ENCODE measurements around the gene TUBB4A.
A peak's percentile ranks its signal among the peaks of the same experiment; 100 is the strongest.
"Not testable (repeated sequence)": the region's sequence is repeated elsewhere in the genome, so short reads cannot be mapped to it uniquely, and the experiment has no call there.

TUBB4A gene

DNA sequence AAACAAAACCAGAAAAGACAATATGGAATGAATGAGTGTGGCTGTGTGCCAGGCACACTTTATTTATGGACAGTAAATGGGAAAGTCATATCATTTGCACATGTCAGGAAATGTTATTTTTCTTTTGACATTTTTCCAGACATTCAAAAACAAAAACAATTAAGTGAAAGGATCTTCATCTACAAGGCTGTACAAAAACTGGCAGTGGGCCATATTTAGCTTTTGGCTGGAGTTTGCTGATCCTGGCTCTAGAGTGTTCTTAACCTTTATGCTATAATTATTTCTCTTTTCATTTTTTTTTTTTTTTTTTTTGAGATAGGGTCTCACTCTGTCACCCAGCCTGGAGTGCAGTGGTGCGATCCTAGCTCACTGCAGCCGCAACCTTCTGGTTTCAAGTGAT, 22.2 kb upstream of the TUBB4A start:
- no peak for DNase-seq (ENCODE audit: low spot score)

DNA sequence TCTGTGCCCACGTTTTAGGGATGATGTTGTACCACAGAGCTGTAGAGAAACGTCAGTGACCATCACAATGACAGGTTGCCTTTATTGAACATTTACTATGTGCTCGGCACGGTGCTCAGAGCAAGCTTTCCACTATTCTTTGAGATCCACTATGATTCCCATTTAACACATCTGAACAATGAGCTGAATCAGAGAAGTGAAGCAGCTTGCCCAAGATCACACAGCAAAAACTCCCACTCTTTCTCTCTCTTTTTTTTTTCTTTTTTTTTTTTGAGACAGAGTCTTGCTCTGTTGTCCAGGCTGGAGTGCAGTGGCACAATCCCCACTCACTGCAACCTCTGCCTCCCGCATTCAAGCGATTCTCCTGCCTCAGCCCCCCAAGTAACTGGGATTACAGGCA, 20.6 kb upstream of the TUBB4A start:
- DNase-seq (ENCODE audit: low spot score), result no peak

DNA sequence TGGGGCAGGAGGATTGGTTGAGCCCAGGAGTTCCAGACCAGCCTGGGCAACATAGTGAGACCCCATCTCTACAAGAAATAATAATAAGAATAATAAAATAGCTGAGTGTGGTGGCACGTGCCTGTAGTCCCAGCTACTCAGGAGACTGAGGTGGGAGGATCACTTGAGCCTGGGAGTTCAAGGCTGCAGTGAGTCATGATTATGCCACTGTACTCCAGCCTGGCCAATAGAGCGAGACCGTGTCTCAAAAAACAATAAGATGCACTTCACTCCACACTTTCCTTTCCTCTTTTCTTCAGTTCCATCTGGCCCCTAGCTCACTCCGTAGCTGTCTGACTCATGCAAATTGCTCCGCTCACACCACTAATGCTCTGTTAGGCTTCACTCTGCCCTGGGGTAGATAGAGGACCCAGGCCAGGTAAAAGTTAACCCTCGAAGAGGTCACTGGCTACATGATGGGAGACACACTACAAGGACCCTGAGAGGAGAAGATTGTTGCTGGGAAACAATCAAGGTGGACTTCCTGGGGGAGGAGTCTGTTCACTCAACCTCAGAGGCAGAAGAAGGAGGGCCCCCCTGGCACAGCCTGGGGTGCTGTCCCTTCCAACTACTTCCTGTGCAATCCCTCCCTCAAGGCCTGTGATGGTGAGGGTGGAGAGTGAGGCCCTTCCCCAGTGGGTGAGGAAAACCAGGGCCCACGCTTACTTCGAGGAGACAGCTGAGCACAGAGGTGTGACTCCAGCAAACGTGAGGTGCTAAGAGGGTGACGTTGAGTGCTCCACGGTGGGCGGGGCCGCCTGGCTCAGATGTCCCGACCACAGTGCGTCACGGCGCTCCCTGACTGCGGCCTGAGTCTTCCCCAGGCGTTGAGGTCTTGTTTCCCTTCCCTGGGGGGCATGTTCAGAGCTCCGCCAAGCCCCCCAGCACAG, 19.9 kb upstream of the TUBB4A start:
- no peak for DNase-seq (ENCODE audit: low spot score)

DNA sequence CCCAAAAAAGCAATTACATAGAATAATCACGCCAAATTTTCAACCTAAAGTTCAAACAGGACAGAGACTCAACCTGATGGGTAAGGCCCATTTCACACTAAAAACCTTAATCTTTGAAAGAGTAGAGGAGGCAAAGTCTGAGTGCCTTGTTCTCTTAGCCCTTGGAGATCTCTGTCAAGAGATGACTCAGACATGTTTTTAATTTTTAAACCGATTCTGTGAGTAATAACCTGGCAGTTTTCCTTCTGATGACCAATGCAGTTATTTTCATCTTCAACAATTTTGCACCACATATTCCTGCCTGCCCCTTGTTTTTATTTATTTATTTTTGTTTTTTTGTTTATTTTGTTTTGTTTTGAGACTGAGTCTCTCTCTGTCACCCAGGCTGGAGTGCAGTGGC, 17.2 kb upstream of the TUBB4A start:
- DNase-seq (ENCODE audit: low spot score), result no peak

DNA sequence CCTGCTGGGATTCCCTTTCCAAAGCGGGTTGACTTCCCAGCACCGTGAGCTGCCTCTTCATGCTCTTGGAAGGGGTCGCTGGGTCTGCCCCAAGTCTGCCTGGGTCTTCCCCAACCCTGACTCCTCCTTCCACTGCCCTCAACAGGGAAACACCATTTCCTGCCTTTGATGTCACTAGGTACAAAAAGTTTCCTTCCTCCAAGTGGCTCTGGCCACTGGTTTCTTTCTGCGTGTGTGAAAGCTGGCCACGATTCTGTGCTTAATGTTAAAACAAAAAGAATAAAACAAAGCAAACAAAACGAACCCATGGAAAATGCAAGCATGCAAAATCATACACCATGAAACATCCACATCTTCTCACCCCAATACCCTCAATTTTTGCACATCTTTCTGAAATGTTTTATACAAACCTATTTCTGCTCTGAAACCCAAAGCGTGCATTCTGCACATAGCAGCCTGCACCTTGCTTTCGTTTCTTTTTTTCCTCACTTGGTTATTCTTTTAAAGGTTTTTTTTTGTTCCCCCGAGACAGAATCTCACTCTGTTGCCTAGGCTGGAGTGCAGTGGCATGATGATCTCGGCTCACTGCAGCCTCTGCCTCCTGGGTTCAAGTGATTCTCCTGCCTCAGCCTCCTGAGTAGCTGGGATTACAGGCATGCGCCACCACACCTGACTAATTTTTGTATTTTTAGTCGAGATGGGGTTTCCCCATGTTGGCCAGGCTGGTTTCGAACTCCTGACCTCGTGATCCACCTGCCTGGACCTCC, 16.2 kb upstream of the TUBB4A start:
- no peak for DNase-seq (ENCODE audit: low spot score)

DNA sequence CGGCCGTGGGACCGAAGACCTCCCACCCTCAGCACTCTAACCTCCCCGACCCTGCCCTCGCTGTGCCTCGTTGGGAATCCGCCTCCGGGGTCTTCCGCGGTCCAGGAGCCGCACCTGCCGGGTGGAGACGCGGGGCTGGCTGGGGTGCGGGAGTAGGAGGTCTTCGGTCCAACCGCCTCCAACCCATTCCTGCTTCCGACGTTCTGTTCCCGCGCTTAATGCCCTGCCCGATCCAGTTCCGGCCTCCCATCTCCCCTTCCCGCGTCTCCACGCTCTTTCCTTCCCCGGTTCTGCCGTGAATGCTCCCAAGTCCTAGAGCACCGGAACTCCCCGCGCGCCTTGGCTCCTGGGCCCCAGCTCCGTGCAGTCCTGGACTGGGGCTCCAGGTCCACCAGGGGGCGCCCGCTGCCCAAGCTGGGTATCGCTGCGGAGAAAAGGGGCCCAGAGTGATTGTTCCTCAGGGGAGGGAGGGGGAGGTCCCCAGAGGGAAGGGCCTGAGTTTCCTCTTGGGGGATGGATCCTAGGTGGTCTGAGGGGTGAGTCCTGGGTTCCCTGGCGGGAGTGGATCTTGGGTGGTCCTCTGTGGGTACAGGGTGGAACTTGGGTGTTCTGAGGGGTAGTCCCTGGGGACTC, 14.7 kb upstream of the TUBB4A start:
- DNase-seq (ENCODE audit: low spot score), result peak; percentile 92

DNA sequence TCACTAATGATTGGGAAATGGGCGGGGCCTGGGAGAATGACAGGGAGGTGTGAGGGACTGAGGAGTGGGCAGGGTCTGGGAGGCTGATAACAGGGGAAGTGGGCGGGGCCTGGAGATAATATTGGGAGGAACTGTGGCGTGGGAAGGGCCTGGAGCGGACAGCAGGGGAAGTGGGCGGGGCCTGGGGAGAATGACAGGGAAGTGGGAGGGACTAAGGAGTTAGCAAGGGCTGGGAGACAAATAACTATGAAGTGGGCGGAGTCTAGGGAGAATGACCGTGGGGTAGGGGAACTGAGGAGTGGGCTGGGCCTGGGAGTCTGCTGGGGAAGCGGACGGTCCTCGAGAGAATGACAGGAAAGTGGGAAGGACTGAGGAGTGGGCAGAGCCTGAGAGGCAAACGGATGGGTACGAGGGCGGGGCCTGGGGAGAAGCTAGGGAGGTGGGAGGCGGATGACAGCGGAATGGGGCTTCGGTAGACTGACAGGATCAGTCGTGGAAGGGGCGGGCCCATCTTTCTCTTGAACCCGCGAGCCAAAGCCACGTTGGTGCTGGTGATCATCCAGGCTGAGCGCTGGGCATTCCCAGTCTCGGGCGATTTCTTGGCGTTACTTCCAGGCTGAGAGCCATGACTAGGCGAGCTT, 14.0 kb upstream of the TUBB4A start:
- DNase-seq (ENCODE audit: low spot score), result peak; percentile 97

DNA sequence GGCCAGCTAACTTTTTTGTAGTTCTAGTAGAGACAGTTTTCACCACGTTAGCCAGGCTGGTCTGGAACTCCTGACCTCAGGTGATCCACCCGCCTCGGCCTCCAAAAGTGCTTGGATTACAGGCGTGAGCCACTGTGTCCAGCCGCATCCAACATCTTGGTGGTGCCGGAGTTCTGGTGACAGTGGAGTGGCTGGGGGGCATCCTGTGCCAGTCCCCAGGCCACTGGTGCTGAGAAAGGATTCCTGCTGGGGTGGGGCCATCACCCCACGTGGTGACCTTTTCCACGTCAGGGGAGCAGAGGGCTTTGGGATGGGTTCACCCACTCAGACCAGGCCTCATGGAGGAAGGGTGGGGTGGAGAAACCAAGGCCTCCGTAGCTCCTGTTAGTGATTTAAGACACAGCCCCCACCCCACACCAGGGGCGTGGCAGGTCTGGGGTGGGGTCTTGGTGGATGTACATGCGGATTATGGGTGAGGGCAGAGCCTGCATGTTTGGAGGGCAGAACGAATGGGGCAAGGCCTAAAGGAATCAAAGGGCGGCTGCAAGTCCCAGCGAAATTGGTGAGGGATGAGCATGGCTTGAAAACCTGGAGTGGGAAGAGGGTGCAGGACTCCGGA, 12.9 kb upstream of the TUBB4A start:
- no peak for DNase-seq (ENCODE audit: low spot score)

DNA sequence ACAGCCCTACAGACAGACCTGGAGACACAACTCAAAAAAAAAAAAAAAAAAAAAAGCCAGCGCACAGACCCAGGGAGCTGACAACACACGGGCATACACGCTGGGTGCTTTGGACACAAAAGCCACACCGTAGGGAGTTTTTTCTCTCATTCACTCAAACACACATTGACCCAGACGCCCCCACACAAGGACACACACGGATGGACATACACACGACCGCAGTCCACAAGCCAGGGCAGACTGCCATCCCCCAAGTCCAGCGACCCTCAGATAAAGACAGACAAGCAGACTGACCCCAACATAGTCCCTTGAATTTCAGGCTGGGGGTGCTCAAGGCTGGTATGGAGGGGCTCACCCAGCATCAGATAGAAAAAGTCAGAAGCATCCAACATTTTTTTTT, 12.0 kb upstream of the TUBB4A start:
- no peak for DNase-seq (ENCODE audit: low spot score)

DNA sequence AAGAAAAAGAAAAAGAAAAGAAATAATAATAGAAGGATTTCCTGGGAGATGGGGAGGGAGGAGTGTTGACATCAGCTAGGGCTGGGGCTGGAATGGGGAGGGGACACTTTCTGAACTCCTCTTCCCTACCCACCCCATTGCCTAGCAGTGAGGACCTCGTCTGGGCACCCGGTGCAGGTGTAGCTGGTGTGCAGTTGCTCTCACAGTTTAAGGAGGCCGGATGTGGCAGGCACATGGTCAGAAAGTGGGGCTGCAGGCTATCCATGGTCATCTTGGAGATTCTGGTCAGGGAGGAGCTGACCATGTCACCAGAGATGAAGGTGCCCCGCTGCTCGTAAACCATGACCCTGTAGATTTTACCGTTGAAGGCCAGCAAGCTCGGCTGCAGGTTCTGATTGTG, 8.5 kb upstream of the TUBB4A start:
- no peak for DNase-seq (ENCODE audit: low spot score)

DNA sequence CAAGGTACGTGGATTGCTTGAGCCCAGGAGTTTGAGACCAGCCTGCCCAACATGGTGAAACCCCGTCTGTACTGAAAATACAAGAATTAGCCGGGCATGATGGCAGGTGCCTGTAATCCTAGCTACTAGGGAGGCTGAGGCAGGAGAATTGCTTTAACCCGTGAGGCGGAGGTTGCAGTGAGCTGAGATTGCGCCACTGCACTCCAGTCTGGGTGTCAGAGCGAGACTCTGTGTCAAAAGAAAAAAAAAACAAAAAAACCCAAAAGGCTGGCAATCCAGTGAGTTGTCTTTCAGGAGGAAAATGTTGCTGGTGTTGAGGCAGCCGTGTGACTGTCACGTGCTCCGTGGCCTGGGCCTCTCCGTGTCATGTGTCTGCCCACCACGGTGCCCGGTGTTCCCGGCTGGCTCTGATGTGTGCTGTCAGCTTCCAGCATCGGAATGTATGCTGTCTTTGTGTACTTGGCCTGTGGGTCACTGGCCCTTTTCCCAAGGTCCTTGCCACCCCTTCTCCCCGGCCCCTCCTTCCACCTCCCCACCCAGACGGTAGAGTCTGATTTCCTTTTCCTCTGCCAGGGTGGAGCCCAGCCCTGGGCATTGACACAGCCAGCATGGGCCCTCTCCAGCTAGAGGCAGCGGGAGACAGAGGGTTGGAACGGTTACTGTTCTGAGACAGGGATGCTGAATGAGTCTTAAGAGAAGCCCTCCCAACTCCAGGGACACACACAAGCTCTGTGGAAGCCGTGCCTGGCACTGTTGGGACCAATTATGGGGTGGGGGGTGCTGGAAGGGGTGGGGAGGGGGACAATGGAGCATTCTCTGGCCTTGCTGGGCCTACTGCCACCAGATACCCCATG, 7.2 kb upstream of the TUBB4A start:
- DNase-seq (ENCODE audit: low spot score), result peak; percentile 97

DNA sequence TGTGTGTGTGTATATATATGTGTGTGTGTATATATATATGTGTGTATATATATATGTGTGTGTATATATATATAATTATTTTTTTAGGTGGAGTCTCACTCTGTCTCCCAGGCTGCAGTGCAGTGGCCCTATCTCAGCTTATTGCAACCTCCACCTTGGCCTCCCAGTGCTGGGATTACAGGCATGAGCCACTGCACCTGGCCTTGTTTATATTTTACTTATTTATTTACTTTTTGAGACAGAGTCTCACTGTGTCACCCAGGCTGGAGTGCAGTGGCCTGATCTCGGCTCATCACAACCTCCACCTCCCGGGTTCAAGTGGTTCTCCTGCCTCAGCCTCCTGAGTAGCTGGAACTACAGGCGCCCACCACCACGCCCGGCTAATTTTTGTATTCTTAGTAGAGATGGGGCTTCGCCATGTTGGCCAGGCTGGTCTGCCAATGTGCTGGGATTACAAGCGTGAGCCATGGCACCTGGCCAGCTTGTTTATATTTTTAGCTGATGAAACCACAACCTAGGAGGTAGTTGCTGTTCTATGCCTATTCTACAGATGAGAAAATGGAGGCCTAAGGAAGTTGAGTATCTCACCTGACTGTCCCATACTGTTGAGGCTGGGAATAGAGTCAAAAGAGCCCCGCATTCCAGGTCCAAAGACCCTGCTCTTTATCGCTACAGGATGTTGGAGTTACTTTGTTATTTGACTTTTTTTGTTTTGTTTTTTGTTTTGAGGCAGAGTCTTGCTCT, 6.1 kb upstream of the TUBB4A start:
- not testable (repeated sequence) for DNase-seq (ENCODE audit: low spot score)

DNA sequence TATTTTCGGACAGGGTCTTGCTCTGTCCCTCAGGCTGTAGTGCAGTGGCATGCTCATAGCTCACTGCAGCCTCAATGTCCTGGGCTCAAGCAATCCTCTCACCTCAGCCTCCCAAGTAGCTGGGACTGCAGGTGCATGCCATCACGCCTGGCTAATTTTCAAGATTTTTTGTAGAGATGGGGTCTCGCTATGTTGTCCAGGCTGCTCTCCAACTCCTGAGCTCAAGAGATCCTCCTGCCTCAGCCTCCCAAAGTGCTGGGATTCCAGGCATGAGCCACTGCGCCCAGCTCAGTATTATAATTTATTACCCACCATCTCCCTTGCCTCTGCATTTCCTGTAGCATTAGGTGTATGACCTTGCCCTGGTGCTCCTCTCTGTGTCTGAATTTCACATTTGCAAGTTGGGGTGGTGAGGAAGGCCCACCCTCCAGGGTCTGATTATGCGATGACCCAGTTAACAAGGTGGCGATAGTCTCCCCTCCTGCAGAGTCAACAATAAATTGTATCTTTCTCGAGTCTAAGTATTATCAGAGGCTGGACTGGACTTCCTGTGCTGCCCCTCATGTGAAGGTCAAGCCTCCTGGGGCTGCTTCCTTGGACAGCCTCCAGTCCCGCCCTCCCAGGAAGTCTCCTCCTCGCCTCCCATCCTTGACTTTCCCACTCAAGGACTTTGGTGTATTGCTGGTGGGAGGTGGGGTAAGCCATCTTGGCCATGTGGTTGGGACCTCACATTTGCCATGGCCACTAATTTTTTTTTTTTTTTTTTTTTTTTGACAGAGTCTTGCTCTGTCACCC, 1.5 kb upstream of the TUBB4A start:
- no peak for DNase-seq (ENCODE audit: low spot score)

DNA sequence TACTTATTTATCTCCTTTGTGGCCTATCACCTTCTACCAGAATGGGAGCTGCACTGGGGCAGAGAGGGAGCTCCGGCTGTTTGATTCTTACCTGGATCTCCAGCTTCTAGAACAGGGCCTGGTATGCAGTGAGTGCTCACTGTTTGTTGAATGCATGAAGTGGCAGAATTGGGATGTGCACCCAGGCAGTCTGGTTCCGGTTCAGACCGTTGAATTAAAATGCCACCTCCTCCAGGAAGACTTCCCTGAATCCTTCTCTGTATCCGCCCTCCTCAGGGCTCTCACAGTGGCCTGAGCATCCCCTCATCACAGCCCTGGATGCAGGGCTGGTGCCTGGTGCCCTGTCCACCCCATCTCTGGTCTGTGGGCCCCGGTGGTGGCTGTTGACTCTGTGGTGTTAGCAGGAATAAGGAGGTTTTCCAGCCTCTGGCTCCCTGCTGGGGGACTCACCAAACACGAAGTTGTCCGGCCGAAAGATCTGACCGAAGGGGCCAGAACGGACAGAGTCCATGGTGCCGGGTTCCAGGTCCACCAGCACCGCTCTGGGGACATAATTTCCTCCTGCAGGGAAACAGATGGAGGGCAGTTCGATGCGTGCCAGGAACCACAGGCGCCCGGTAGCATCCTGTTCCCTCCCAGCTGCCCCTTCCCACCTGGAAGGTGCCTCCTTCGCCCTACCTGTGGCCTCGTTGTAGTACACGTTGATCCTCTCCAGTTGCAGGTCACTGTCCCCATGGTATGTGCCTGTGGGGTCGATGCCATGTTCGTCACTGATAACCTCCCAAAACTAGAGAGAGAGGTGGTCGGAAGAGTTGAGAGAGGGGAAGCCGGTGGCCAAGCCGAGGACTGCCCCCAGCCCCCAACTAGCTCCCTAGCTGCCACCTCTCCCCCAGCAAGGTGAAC, 1.0 kb downstream of the TUBB4A start:
- no peak for DNase-seq (ENCODE audit: low spot score)

DNA sequence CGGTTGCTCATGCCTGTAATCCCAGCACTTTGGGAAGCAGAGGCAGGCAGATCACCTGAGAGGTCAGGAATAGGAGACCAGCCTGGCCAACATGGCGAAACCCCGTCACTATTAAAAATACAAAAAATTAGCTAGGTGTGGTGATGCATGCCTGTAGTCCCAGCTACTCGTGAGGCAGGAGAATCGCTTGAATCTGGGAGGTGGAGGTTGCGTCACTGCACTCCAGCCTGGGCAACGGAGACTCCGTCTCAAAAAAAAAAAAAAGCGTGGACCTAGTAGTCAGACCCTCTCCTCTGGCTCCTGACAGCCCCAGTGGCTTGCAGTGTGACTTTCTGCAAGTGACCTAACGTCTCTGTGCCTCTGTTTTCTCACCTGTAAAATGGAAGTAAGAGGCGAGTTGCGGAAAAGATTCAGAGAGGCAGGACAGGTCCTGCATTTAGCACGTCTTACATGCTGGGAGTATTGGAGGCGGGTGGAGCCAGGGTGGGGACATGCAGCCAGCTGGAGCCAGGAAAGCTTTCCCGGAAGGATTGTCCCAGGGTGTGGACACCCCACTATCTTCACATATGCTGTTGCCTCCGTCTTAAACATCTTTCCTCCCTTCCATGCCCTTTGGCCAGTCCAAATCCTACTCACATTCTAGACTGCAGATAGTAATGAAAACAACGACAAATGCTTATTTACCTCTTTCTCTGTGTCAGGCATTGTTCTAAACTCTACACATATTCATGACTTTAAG, 2.9 kb downstream of the TUBB4A start:
- DNase-seq (ENCODE audit: low spot score), result no peak

DNA sequence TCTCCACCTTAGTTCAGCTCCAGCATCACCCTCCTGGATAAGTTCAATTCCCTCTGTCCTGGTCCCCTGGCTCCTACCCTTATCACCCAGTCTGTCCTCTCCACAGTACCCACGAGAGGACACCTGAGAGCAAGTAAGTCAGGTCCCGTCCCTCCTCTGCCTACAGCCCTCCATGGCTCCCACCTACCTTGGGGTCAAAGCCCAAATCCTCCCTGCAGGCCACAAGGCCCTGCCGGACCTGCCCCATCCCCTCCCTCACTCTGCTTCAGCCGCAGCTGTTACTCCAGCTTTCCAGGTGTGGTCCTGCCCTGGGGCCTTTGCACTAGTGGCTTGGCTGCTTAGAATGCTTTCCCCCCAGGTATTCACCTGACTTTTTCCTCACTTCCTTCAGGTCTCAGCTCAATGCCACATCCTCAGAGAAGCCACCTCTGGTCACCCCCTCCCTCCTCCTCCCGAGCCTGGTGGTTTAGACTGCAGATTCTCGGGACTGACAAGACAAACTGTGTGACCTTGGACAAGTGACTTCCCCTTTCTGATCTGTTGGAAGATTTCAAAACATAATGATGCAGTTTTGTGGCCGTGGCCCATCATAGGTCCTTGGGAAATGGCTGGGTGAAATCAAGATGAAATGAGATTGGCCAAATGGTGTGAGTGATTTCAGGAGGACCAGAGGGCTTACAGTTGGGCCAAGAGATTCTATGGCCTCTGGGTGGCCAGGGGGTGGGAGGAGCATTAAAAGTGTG, 3.6 kb downstream of the TUBB4A start:
- no peak for DNase-seq (ENCODE audit: low spot score)

DNA sequence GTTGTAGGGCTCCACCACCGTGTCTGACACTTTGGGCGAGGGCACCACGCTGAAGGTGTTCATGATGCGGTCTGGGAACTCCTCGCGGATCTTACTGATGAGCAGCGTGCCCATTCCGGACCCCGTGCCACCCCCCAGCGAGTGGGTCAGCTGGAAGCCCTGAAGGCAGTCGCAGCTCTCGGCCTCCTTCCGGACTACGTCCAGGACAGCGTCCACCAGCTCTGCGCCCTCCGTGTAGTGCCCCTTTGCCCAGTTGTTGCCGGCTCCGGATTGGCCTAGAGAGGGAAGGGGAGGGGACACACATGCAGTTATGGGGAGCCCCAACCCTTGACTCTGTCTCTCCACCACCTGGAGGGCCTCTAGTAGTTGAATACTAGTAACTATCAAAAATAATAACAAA, 6.2 kb downstream of the TUBB4A start:
- no peak for DNase-seq (ENCODE audit: low spot score)

Data from Ammon's horn (tissue), 1 donor.